ENCODE data around the gene SNAPC1. TPM values are rescaled to one million over a fixed set of nuclear protein-coding genes. Genes with fewer than 3 reads are reported as not detected.

The SNAPC1 gene
- total and polyA plus RNA-seq, 9 of the 15 experiments (the other 6 are each of a cell fraction or from before 2014, with no cell fraction given): 3.7 to 9.0 (median 7.9) TPM

DNA sequence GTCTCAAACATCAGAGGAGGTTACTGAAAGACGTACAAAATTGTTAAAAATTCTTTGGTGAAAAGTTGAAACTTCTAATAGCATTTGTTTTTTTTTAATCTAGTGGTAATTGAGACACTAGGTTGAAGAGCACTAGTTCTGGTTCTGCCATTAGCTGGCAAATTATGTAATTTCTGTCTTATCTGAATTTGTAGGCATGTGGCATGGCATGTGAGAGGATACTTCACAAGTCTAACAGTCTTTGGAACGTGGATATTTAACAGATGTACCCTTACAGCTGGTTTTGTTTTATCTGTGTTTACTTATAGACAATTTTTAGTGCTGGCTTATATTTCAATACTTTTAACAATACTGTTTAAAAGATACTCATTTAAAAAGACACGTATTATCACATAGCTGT, 6.0 kb downstream of the SNAPC1 start:
- no peak overlapping the region for H3K9ac ChIP-seq (ENCODE audit: insufficient read depth in 1 of 2, low read depth in 2 of 2, low read length in 2 of 2)
- DNase-seq (ENCODE audit: extremely low read depth in 1 of 4, low spot score in 3 of 4) (no peak), ATAC-seq (no peak), FAIRE-seq (no peak)
- BruUV-seq (replicated peaks): no TSS peak
- no peaks in the 10 kb centered on the region for H4K20me1 ChIP-seq (replicated peaks; ENCODE audit: control insufficient read depth, insufficient read depth, low read length)
- H3K36me3 ChIP-seq (ENCODE audit: control insufficient read depth, insufficient read depth, low read length): peaks cover 60% of the 10 kb centered on the region; the same call in 2 of the 3 replicates
- H3K4me1 ChIP-seq (replicated peaks in 1 of 2; ENCODE audit: control insufficient read depth in 2 of 2, insufficient read depth in 2 of 2, low read length in 2 of 2): no peaks in the 10 kb centered on the region
- H3K9me3 ChIP-seq (replicated peaks; ENCODE audit: control insufficient read depth, insufficient read depth, low read depth, low read length): no peaks in the 10 kb centered on the region
- intact Hi-C loops (cut with micrococcal nuclease): no loop called here
- TF ChIP-seq DMBX1 (CRISPR knock-in tag; IDR thresholded peaks at IDR 0.05; ENCODE audit: borderline replicate concordance) (no peak), EHMT2 (IDR thresholded peaks at IDR 0.05) (no peak), KDM2B (CRISPR knock-in tag; IDR thresholded peaks at IDR 0.05) (no peak), ZKSCAN1 (IDR thresholded peaks at IDR 0.05; ENCODE audit: low read depth, low read length) (no peak), BRCA1 (IDR thresholded peaks at IDR 0.05) (no peak), BRCA1 (CRISPR knock-in tag; IDR thresholded peaks at IDR 0.05) (no peak), ELF2 (CRISPR knock-in tag; IDR thresholded peaks at IDR 0.05) (no peak), ZNF551 (CRISPR knock-in tag; IDR thresholded peaks at IDR 0.05) (no peak), SLC30A9 (CRISPR knock-in tag; IDR thresholded peaks at IDR 0.05) (no peak), ZNF133 (CRISPR knock-in tag; IDR thresholded peaks at IDR 0.05) (no peak), PCBP1 (IDR thresholded peaks at IDR 0.05; ENCODE audit: low read depth, low read length, poor library complexity, severe bottlenecking) (no peak)
- TF ChIP-seq, protein P1, sequence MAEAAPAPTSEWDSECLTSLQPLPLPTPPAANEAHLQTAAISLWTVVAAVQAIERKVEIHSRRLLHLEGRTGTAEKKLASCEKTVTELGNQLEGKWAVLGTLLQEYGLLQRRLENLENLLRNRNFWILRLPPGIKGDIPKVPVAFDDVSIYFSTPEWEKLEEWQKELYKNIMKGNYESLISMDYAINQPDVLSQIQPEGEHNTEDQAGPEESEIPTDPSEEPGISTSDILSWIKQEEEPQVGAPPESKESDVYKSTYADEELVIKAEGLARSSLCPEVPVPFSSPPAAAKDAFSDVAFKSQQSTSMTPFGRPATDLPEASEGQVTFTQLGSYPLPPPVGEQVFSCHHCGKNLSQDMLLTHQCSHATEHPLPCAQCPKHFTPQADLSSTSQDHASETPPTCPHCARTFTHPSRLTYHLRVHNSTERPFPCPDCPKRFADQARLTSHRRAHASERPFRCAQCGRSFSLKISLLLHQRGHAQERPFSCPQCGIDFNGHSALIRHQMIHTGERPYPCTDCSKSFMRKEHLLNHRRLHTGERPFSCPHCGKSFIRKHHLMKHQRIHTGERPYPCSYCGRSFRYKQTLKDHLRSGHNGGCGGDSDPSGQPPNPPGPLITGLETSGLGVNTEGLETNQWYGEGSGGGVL (CRISPR knock-in tag; IDR thresholded peaks at IDR 0.05): no peak
- H3K4me3 ChIP-seq: no peak overlapping the region
- peaks cover 39% of the 10 kb centered on the region for H3K79me2 ChIP-seq (ENCODE audit: control insufficient read depth, insufficient read depth, low read length)
- POLR2A ChIA-PET: interaction anchor here (0.7 kb wide), 1 partner anchor 285 kb away, joined by 3 read pairs; no protein-coding TSS in a partner anchor
- no peak overlapping the region for H3K4me2 ChIP-seq (ENCODE audit: insufficient read depth, low read length)
- H3K27me3 ChIP-seq (ENCODE audit: control insufficient read depth in 2 of 2, insufficient read depth in 2 of 2, low read length in 2 of 2): no peaks in the 10 kb centered on the region
- no peak overlapping the region for H2AFZ ChIP-seq (ENCODE audit: low read depth, low read length)
- in situ Hi-C loops (cut with MboI): no loop called here
- WGBS (ENCODE audit: insufficient coverage, low coverage, missing lambda C conversion rate): 80% methylated on average over 3 of the region's 3 CpGs
- H3K9me1 ChIP-seq (ENCODE audit: control insufficient read depth, insufficient read depth, low read length): no peaks in the 10 kb centered on the region
- H3K27ac ChIP-seq (ENCODE audit: extremely low read depth, low read depth, low read length): no peak overlapping the region
- CTCF ChIA-PET (ENCODE audit: low intra/inter-chr PET ratio): no interaction called here

Data from K562 (cell line).